ENCODE data around the gene MLEC. TPM values are rescaled to one million over a fixed set of nuclear protein-coding genes. Genes with fewer than 3 reads are reported as not detected.

Gene MLEC
- total RNA-seq, 1 donor from 2014 or later, result 50.8 TPM

GRCh38 chr12:120656008-120656407, 30.9 kb upstream of the MLEC start:
- no peaks in the 10 kb centered on the region for H3K4me1 Mint-ChIP-seq (ENCODE audit: low read depth, unreplicated experiment)

GRCh38 chr12:120658286-120659150, 28.4 kb upstream of the MLEC start:
- Mint-ChIP-seq H3K9me3 (ENCODE audit: unreplicated experiment) (peaks cover 4% of the 10 kb centered on the region), H3K36me3 (ENCODE audit: unreplicated experiment) (no peaks in the 10 kb centered on the region), H3K4me1 (ENCODE audit: low read depth, unreplicated experiment) (no peaks in the 10 kb centered on the region), H3K27ac (ENCODE audit: unreplicated experiment) (no peak overlapping the region), H3K4me3 (ENCODE audit: unreplicated experiment) (no peak overlapping the region), H3K27me3 (ENCODE audit: unreplicated experiment) (peaks cover 1% of the 10 kb centered on the region)
- TF ChIP-seq CTCF (IDR thresholded peaks at IDR 0.05; ENCODE audit: partially characterized antibody, unreplicated experiment), result no peak
- no peak for DNase-seq

More at GRCh38 chr12:120656008-120656407, 30.9 kb upstream of the MLEC start:
- peaks cover 8% of the 10 kb centered on the region for H3K9me3 Mint-ChIP-seq (ENCODE audit: unreplicated experiment)
- H3K4me3 Mint-ChIP-seq (ENCODE audit: unreplicated experiment), result no peak overlapping the region
- H3K27ac Mint-ChIP-seq (ENCODE audit: unreplicated experiment), result no peak overlapping the region
- no peak for DNase-seq
- peaks cover 1% of the 10 kb centered on the region for H3K27me3 Mint-ChIP-seq (ENCODE audit: unreplicated experiment)
- no peaks in the 10 kb centered on the region for H3K36me3 Mint-ChIP-seq (ENCODE audit: unreplicated experiment)
- TF ChIP-seq CTCF (IDR thresholded peaks at IDR 0.05; ENCODE audit: partially characterized antibody, unreplicated experiment), result no peak

- Mint-ChIP-seq H3K9me3 (ENCODE audit: unreplicated experiment) (peaks cover 4% of the 10 kb centered on the region), H3K27me3 (ENCODE audit: unreplicated experiment) (no peaks in the 10 kb centered on the region), H3K4me1 (ENCODE audit: low read depth, unreplicated experiment) (no peaks in the 10 kb centered on the region), H3K4me3 (ENCODE audit: unreplicated experiment) (no peak overlapping the region), H3K36me3 (ENCODE audit: unreplicated experiment) (no peaks in the 10 kb centered on the region), H3K27ac (ENCODE audit: unreplicated experiment) (no peak overlapping the region)
- no peak for TF ChIP-seq CTCF (IDR thresholded peaks at IDR 0.05; ENCODE audit: partially characterized antibody, unreplicated experiment)
- no peak for DNase-seq
Measured at GRCh38 chr12:120659151-120659525, 27.8 kb upstream of the MLEC start.

- Mint-ChIP-seq H3K27ac (ENCODE audit: unreplicated experiment) (no peak overlapping the region), H3K36me3 (ENCODE audit: unreplicated experiment) (no peaks in the 10 kb centered on the region), H3K27me3 (ENCODE audit: unreplicated experiment) (peaks cover under 1% of the 10 kb centered on the region)
Measured at GRCh38 chr12:120661432-120661831, 25.5 kb upstream of the MLEC start.

More at GRCh38 chr12:120661432-120661831, 25.5 kb upstream of the MLEC start:
- H3K9me3 Mint-ChIP-seq (ENCODE audit: unreplicated experiment), result peaks cover 3% of the 10 kb centered on the region
- TF ChIP-seq CTCF (IDR thresholded peaks at IDR 0.05; ENCODE audit: partially characterized antibody, unreplicated experiment), result no peak
- DNase-seq, result no peak
- H3K4me3 Mint-ChIP-seq (ENCODE audit: unreplicated experiment), result no peak overlapping the region
- no peaks in the 10 kb centered on the region for H3K4me1 Mint-ChIP-seq (ENCODE audit: low read depth, unreplicated experiment)

Data from glutamatergic neuron (in vitro differentiated cells).